GM06990 (cell line): ENCODE data around the gene SMTNL2.
"Not testable (repeated sequence)": the region's sequence is repeated elsewhere in the genome, so short reads cannot be mapped to it uniquely, and the experiment has no call there.

Experiments
- DNase-seq: peaks from one replicate; pipeline ENCODE4 v3.0.0-alpha.2; 2011; ENCODE audit not compliant: insufficient read length; ENCODE audit errors: extremely low read depth
- H3K27me3 ChIP-seq: replicated peaks from 2 replicates; pipeline ENCODE4 v1.6.0; 2011; ENCODE audit warnings: low read length; ENCODE audit not compliant: control insufficient read depth, insufficient read depth
- H3K36me3 ChIP-seq: 2 replicates; pipeline ENCODE4 v1.5.1; 2011; ENCODE audit warnings: low read length; ENCODE audit not compliant: control insufficient read depth, insufficient read depth
- H3K4me3 ChIP-seq: replicated peaks from 2 replicates; pipeline ENCODE4 v1.5.1; 2011; ENCODE audit warnings: low read depth, mild to moderate bottlenecking, control low read depth, low read length
- TF ChIP-seq, protein P1 (sequence below): IDR thresholded peaks from 2 replicates; pipeline ENCODE4 v1.5.1; 2011; ENCODE audit warnings: low read length, control low read depth, mild to moderate bottlenecking, inconsistent platforms; ENCODE audit not compliant: insufficient read depth, poor library complexity, severe bottlenecking

The SMTNL2 gene

GRCh38 chr17:4601326-4601725 lies 17.0 kb downstream of the SMTNL2 start:
- DNase-seq: no peak
- TF ChIP-seq, protein P1, sequence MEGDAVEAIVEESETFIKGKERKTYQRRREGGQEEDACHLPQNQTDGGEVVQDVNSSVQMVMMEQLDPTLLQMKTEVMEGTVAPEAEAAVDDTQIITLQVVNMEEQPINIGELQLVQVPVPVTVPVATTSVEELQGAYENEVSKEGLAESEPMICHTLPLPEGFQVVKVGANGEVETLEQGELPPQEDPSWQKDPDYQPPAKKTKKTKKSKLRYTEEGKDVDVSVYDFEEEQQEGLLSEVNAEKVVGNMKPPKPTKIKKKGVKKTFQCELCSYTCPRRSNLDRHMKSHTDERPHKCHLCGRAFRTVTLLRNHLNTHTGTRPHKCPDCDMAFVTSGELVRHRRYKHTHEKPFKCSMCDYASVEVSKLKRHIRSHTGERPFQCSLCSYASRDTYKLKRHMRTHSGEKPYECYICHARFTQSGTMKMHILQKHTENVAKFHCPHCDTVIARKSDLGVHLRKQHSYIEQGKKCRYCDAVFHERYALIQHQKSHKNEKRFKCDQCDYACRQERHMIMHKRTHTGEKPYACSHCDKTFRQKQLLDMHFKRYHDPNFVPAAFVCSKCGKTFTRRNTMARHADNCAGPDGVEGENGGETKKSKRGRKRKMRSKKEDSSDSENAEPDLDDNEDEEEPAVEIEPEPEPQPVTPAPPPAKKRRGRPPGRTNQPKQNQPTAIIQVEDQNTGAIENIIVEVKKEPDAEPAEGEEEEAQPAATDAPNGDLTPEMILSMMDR: no peak
- H3K36me3 ChIP-seq: no peaks in the 10 kb centered on the region
- H3K27me3 ChIP-seq: no peaks in the 10 kb centered on the region
- H3K4me3 ChIP-seq: no peak overlapping the region

GRCh38 chr17:4602041-4602440 lies 17.7 kb downstream of the SMTNL2 start:
- H3K4me3 ChIP-seq: no peak overlapping the region
- no peak for DNase-seq
- TF ChIP-seq, protein P1: no peak
- H3K27me3 ChIP-seq: no peaks in the 10 kb centered on the region
- H3K36me3 ChIP-seq: no peaks in the 10 kb centered on the region

DNA sequence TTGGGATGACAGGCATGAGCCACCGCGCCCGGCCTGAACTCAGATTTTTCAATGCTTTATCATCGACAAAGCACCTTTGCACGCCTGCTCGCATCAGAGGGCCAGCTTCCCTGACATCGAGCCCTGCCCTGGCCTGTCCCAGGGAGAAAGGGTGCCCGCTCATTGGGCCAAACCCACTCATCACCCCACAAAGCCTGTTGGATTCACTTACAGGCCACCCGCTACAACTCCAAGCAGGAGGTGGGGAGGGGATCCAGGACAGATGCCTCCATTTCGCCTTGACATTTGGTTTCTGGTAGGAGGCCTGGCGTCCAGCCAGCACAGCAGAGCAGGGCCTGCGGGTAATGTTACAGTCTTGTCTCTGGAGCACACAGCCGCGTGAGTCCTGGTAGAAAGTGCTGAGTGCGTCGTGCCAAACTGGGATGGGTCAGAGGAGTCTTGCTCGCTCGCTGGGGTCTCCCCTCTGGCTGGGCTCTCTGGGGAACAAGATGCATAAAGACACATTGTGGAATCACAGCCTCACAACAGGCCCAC lies 19.8 kb downstream of the SMTNL2 start:
- TF ChIP-seq, protein P1: no peak
- Histone ChIP-seq H3K36me3 (no peaks in the 10 kb centered on the region), H3K4me3 (no peak overlapping the region), H3K27me3 (peaks cover 2% of the 10 kb centered on the region; the same call in 1 of the 2 replicates)
- no peak for DNase-seq

DNA sequence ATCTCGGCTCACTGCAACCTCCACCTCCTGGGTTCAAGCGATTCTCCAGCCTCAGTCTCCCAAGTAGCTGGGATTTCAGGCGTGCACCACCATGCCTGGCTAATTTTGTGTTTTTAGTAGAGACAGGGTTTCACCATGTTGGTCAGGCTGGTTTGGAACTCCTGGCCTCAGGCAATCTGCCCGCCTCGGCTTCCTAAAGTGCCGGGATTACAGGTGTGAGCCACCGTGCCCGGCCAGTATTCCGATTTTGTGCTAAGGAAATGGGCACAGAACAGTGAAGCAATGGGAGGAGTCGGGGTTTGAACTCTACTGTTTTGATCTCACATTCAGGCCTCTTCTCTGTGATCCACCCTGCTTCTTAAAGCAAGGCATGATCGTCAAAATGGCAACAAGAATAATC lies 20.4 kb downstream of the SMTNL2 start:
- not testable (repeated sequence) for H3K4me3 ChIP-seq, DNase-seq, H3K36me3 ChIP-seq, H3K27me3 ChIP-seq

GRCh38 chr17:4605826-4606225 lies 21.5 kb downstream of the SMTNL2 start:
- H3K27me3 ChIP-seq: peaks cover 2% of the 10 kb centered on the region
- no peak overlapping the region for H3K4me3 ChIP-seq
- no peaks in the 10 kb centered on the region for H3K36me3 ChIP-seq
- no peak for DNase-seq
- TF ChIP-seq, protein P1: no peak

GRCh38 chr17:4607261-4607741 lies 23.0 kb downstream of the SMTNL2 start:
- Histone ChIP-seq H3K27me3 (peaks cover 2% of the 10 kb centered on the region), H3K36me3 (no peaks in the 10 kb centered on the region), H3K4me3 (no peak overlapping the region)
- TF ChIP-seq, protein P1: no peak
- DNase-seq: no peak
